HG03457 (cell line): ENCODE measurements around the gene RPS19.
A peak's percentile ranks its signal among the peaks of the same experiment; 100 is the strongest.

Experiments used
- ATAC-seq: cut with Tn5 transposase; IDR thresholded peaks from one replicate; pipeline ENCODE4 v1.9.1; 2021; ENCODE audit warnings: moderate number of reproducible peaks; ENCODE audit not compliant: unreplicated experiment

Gene RPS19

GRCh38 chr19:41877916-41878905 is 18.2 kb downstream of the RPS19 start:
- ATAC-seq: no peak

GRCh38 chr19:41879080-41879479 is 19.0 kb downstream of the RPS19 start:
- ATAC-seq: no peak

GRCh38 chr19:41879670-41880328 is 19.7 kb downstream of the RPS19 start:
- ATAC-seq: no peak

DNA sequence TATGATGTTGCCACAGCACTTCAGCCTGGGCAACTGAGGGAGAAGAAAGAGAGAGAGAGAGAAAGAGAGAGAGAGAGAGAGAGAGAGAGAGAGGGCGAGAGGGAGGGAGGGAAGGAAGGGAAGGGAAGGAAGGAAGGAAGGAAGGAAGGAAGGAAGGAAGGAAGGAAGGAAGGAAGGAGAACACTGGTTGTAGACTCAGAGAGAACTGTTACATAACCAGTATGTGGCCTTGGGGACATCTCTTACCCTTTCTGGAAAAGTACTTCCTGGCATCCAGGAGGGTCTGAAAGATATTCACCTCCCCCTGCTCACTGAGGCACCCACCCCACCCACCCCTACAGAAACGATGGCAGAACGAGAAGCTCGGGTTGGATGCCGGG is 20.3 kb downstream of the RPS19 start:
- no peak for ATAC-seq

- no peak for ATAC-seq
Measured at GRCh38 chr19:41882568-41883462, 22.8 kb downstream of the RPS19 start, which contains the start of gene ARHGEF1. Gene ARHGEF1, plus strand, starts transcription at chr19:41883184. Its CDS starts 4,899 bp downstream, at chr19:41888083.

DNA sequence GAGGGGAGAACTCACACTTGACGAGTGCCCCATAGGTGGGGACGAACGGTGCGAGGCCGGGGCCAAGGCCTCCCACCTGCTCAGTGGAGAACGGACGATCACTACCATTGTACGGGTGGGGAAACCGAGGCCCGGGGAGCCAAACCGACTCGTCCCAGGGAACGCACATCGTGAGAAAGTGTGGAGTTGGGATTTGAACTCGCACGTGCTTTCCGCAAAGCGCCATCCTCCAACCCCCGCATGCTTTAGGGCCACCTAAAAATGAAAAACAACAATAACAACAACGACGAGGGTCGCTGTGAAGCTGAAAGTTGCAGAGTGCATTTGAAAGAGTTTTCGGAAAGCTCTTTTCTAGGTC is 23.4 kb downstream of the RPS19 start:
- no peak for ATAC-seq

GRCh38 chr19:41883821-41884733 is 24.0 kb downstream of the RPS19 start:
- ATAC-seq: peak; percentile 50

- ATAC-seq: no peak
Measured at GRCh38 chr19:41886761-41887710, 27.0 kb downstream of the RPS19 start.

- no peak for ATAC-seq
Measured at GRCh38 chr19:41887711-41888382, 27.8 kb downstream of the RPS19 start.

DNA sequence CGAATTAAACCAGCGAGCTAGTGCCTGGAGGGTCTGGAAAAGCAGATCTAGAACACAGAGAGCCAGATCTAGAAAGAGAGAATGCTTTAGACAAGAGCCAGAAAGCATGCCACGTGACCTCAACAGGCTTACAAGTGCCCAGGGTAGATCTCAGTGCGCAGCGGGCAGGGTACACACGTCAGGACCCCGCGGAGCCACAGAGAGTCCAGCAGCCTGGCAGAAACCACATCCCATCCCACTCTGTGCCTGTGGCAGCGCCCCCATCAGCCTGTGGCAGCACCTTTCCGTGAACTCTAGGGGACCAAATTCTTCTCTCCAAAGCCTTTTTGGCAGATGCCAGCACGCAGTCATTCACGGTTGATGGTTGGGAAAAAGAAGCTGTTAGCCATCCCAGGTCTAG is 28.9 kb downstream of the RPS19 start:
- ATAC-seq: no peak

GRCh38 chr19:41889896-41890295 is 29.8 kb downstream of the RPS19 start:
- ATAC-seq: no peak

DNA sequence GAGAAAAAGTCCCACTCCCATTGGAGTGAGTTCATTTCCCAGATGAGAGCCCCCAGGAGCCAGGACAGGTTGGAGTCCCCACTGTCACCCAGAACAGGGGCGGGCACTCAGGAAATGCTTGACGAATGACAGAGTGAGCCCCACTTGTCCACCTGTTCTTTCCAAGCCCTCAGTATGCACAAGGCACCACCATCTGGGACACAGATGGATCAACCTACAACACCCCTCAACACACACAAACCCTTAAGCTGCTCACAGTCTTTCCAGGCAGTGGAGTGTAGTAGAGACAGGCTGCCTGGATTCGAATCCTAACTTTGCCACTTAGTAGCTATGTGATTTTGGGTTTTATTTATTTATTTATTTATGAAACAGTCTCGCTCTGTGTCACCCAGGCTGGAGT is 30.9 kb downstream of the RPS19 start:
- no peak for ATAC-seq

GRCh38 chr19:41892173-41892902 is 32.3 kb downstream of the RPS19 start:
- no peak for ATAC-seq

DNA sequence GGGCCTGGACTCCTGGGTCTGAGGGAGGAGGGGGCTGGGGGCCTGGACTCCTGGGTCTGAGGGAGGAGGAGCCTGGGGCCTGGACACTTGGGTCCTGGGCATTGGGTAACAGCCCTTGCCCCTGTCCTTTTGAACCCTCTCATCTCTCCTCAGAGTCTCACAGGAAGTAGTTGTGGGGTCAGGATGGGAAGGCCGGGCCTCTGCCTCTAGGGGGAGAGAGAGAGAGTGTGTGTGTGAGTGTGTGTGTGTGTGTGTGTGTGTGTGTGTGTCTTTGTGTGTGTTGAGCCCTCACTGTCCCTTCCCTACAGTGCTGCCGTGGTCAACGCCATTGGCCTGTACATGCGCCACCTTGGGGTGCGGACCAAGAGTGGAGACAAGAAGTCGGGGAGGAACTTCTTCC is 33.8 kb downstream of the RPS19 start:
- ATAC-seq: no peak

GRCh38 chr19:41894350-41894749 is 34.3 kb downstream of the RPS19 start:
- no peak for ATAC-seq

GRCh38 chr19:41895745-41896580 is 35.9 kb downstream of the RPS19 start:
- no peak for ATAC-seq

GRCh38 chr19:41896581-41896942 is 36.5 kb downstream of the RPS19 start:
- no peak for ATAC-seq
